HUDEP-2 (cell line): Measurements from ENCODE around the gene CDC42EP1.
"Not testable (repeated sequence)": the region's sequence is repeated elsewhere in the genome, so short reads cannot be mapped to it uniquely, and the experiment has no call there.

Experiments used
- DNase-seq, 76 experiments: peaks; one replicate each; lab custom pipeline; 2025; ENCODE audit not compliant: unreplicated experiment in 76 of 76; lab: John Stamatoyannopoulos, UW

CDC42EP1 gene

GRCh38 chr22:37559901-37560607 is at the start of gene CDC42EP1:
CDC42EP1 (plus strand) TSS chr22:37560480; CDS start chr22:37566350, 5,870 bp downstream.
- no peak for DNase-seq

- DNase-seq = no peak
These were observed 48.7 kb upstream of the CDC42EP1 start for GRCh38 chr22:37511395-37512104.

GRCh38 chr22:37514526-37515051 is 45.7 kb upstream of the CDC42EP1 start:
- DNase-seq = no peak

- DNase-seq = no peak
These were observed 44.4 kb upstream of the CDC42EP1 start for GRCh38 chr22:37515901-37516300.

- DNase-seq = no peak
These were observed 43.8 kb upstream of the CDC42EP1 start for GRCh38 chr22:37516456-37516855.

- no peak for DNase-seq
These were observed 42.3 kb upstream of the CDC42EP1 start for GRCh38 chr22:37517826-37518450.

- DNase-seq = no peak
These were observed 41.6 kb upstream of the CDC42EP1 start for GRCh38 chr22:37518509-37519267.

GRCh38 chr22:37519268-37520195 is 40.7 kb upstream of the CDC42EP1 start, which contains the start of gene CARD10:
CARD10 (minus strand) TSS chr22:37519415; CDS start chr22:37519200, 215 bp downstream.
- DNase-seq = no peak

- DNase-seq = peak in 16 of 76 experiments; percentile 8 to 37 (median 19)
These were observed 39.5 kb upstream of the CDC42EP1 start for GRCh38 chr22:37520776-37521191.

GRCh38 chr22:37521236-37521739 is 39.0 kb upstream of the CDC42EP1 start:
- DNase-seq = peak in 3 of 76 experiments; percentile 13 to 22 (median 20)

GRCh38 chr22:37522482-37522881 is 37.8 kb upstream of the CDC42EP1 start:
- DNase-seq = no peak

- DNase-seq = no peak
These were observed 35.1 kb upstream of the CDC42EP1 start for GRCh38 chr22:37525073-37525745.

- DNase-seq = no peak
These were observed 34.4 kb upstream of the CDC42EP1 start for GRCh38 chr22:37525746-37526350.

- DNase-seq = no peak
These were observed 33.9 kb upstream of the CDC42EP1 start for GRCh38 chr22:37526376-37526775.

GRCh38 chr22:37527081-37527752 is 33.1 kb upstream of the CDC42EP1 start:
- not testable (repeated sequence) for DNase-seq

- not testable (repeated sequence) for DNase-seq
These were observed 32.3 kb upstream of the CDC42EP1 start for GRCh38 chr22:37527952-37528351.

- peak in 9 of 76 experiments; percentile 2 to 24 (median 7) for DNase-seq
These were observed 30.5 kb upstream of the CDC42EP1 start for GRCh38 chr22:37529652-37530345.
